Ishikawa (cell line): ENCODE data around the gene MGAT5B.

Experiments used
- CEBPB ChIP-seq: IDR thresholded peaks from 2 replicates; pipeline ENCODE4 v1.6.1; 2012
- CREB1 ChIP-seq: IDR thresholded peaks from 2 replicates; pipeline ENCODE4 v1.6.1; 2012; ENCODE audit warnings: low read depth
- EGR1 ChIP-seq: IDR thresholded peaks from 2 replicates; pipeline ENCODE4 v1.6.1; 2012
- EP300 ChIP-seq: IDR thresholded peaks from 2 replicates; pipeline ENCODE4 v1.6.1; 2012; ENCODE audit warnings: borderline replicate concordance
- FOXM1 ChIP-seq: IDR thresholded peaks from 2 replicates; pipeline ENCODE4 v1.6.1; 2012; ENCODE audit warnings: low read depth, borderline replicate concordance
- NFIC ChIP-seq: IDR thresholded peaks from 2 replicates; pipeline ENCODE4 v1.6.1; 2012
- RAD21 ChIP-seq: IDR thresholded peaks from 2 replicates; pipeline ENCODE4 v1.6.1; 2012; ENCODE audit warnings: low read depth
- TAF1 ChIP-seq: IDR thresholded peaks from 2 replicates; pipeline ENCODE4 v1.6.1; 2012; ENCODE audit warnings: low read depth, mild to moderate bottlenecking
- TCF12 ChIP-seq: IDR thresholded peaks from 2 replicates; pipeline ENCODE4 v1.6.1; 2012; ENCODE audit warnings: low read depth
- TEAD4 ChIP-seq: IDR thresholded peaks from 2 replicates; pipeline ENCODE4 v1.6.1; 2012
- YY1 ChIP-seq: IDR thresholded peaks from 2 replicates; pipeline ENCODE4 v1.6.1; 2012; ENCODE audit warnings: low read depth
- ZBTB7A ChIP-seq: IDR thresholded peaks from 2 replicates; pipeline ENCODE4 v1.6.1; 2012; ENCODE audit warnings: low read depth
- TF ChIP-seq, protein P1 (sequence below): IDR thresholded peaks from 2 replicates; pipeline ENCODE4 v1.6.1; 2012
- TF ChIP-seq, protein P2 (sequence below): IDR thresholded peaks from 2 replicates; pipeline ENCODE4 v1.6.1; 2012
- TF ChIP-seq, protein P3 (sequence below): IDR thresholded peaks from 2 replicates; pipeline ENCODE4 v1.6.1; 2012; ENCODE audit warnings: low read depth, mild to moderate bottlenecking

The MGAT5B gene

DNA sequence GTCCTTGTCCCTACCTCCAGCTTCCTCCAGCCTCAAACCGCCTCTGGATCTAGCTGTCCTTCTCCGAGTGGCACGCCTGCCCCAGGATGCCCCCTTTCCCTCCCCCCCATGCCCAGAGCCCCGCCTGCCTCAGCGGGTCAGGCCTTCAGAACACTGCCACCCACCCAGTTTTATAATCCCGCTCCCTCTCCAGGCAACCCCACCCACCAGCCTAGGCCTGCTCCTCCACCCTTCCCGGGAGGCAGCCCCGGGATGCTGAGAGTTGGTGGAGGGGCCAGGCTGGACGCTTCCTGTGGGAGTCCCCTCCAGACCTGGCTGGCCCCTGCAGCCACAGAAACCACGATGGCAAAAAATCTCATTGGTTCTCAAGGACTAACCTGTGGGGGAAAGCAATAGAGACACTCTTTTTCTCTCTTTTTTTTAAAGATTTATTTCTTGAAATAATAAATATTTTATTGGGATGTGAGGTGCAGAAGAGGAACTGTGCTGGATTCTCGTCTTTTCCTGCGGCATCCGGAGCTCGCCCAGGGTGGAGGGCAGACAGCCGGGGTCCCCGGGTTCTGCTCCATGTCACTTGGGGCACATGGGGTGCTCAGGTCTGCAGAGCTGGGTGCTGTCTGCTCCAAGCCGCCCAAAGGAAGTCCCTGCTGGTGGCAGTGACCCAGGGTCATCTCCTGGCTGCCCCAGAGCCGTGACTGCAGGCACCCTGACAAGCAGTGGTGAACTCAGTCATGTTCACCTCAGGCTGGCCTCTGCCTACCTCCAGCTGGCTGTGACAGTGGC is 81.9 kb downstream of the MGAT5B start:
- TF ChIP-seq, protein P1, sequence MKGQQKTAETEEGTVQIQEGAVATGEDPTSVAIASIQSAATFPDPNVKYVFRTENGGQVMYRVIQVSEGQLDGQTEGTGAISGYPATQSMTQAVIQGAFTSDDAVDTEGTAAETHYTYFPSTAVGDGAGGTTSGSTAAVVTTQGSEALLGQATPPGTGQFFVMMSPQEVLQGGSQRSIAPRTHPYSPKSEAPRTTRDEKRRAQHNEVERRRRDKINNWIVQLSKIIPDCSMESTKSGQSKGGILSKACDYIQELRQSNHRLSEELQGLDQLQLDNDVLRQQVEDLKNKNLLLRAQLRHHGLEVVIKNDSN, result no peak
- TF ChIP-seq, protein P2, sequence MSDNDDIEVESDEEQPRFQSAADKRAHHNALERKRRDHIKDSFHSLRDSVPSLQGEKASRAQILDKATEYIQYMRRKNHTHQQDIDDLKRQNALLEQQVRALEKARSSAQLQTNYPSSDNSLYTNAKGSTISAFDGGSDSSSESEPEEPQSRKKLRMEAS, result no peak
- TF ChIP-seq FOXM1, result no peak
- no peak for TF ChIP-seq TCF12
- TF ChIP-seq EP300, result no peak
- no peak for TF ChIP-seq NFIC
- TF ChIP-seq TAF1, result no peak
- no peak for TF ChIP-seq ZBTB7A
- no peak for TF ChIP-seq CEBPB
- no peak for TF ChIP-seq EGR1
- no peak for TF ChIP-seq CREB1
- TF ChIP-seq RAD21, result no peak
- TF ChIP-seq YY1, result no peak
- TF ChIP-seq, protein P3, sequence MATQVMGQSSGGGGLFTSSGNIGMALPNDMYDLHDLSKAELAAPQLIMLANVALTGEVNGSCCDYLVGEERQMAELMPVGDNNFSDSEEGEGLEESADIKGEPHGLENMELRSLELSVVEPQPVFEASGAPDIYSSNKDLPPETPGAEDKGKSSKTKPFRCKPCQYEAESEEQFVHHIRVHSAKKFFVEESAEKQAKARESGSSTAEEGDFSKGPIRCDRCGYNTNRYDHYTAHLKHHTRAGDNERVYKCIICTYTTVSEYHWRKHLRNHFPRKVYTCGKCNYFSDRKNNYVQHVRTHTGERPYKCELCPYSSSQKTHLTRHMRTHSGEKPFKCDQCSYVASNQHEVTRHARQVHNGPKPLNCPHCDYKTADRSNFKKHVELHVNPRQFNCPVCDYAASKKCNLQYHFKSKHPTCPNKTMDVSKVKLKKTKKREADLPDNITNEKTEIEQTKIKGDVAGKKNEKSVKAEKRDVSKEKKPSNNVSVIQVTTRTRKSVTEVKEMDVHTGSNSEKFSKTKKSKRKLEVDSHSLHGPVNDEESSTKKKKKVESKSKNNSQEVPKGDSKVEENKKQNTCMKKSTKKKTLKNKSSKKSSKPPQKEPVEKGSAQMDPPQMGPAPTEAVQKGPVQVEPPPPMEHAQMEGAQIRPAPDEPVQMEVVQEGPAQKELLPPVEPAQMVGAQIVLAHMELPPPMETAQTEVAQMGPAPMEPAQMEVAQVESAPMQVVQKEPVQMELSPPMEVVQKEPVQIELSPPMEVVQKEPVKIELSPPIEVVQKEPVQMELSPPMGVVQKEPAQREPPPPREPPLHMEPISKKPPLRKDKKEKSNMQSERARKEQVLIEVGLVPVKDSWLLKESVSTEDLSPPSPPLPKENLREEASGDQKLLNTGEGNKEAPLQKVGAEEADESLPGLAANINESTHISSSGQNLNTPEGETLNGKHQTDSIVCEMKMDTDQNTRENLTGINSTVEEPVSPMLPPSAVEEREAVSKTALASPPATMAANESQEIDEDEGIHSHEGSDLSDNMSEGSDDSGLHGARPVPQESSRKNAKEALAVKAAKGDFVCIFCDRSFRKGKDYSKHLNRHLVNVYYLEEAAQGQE, result no peak
- TF ChIP-seq TEAD4, result no peak

DNA sequence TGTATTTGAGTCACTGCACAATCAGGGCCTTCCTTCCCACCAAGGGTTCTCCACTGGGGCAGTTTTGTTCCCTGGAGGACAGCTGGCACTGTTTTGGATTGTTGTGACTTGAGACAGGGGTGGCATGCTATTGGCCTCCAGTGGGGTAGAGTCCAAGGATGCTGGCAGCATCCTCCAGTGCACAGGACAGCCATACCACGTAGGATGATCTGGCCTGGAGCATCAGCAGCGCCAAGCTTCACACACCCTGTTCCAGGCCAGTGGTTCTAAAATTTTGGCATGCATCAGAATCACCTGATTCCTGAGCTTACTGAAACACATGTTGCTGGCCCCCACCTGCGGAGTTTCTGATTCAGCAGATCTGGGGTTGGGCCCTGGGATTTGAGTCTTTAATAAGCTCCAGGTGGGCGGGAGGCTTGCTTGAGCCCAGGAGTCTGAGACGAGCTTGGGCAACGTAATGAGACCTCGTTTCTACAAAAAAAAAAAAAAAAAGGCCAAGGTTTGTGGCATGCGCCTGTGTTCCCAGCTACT is 83.2 kb downstream of the MGAT5B start:
- no peak for TF ChIP-seq RAD21
- no peak for TF ChIP-seq EGR1
- TF ChIP-seq YY1, result no peak
- no peak for TF ChIP-seq TAF1
- no peak for TF ChIP-seq CEBPB
- no peak for TF ChIP-seq CREB1
- TF ChIP-seq, protein P1, result no peak
- TF ChIP-seq TEAD4, result no peak
- TF ChIP-seq, protein P3, result no peak

DNA sequence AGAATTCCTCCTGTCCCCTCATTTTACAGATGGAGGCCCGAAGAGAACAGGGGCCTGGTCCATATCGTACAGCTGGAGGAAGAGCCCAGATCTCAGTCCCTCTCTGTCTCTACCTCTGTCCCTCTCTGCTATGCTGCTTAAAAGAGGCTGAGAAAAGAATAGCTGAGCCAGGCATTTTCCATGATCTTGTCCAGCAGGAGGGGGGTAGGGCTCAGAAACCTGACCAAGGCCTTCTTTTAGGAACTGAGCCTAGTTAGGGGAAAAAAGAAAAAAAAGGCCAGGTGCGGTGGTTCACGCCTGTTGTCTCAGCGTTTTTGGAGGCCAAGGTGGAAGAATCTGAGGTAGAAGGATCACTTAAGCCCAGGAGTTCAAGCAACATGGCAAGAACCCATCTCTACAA is 84.2 kb downstream of the MGAT5B start:
- TF ChIP-seq TAF1, result no peak
- no peak for TF ChIP-seq NFIC
- no peak for TF ChIP-seq ZBTB7A
- no peak for TF ChIP-seq CREB1
- TF ChIP-seq, protein P1, result no peak
- TF ChIP-seq, protein P3, result no peak
- TF ChIP-seq TEAD4, result no peak
- TF ChIP-seq, protein P2, result no peak
- TF ChIP-seq TCF12, result no peak

DNA sequence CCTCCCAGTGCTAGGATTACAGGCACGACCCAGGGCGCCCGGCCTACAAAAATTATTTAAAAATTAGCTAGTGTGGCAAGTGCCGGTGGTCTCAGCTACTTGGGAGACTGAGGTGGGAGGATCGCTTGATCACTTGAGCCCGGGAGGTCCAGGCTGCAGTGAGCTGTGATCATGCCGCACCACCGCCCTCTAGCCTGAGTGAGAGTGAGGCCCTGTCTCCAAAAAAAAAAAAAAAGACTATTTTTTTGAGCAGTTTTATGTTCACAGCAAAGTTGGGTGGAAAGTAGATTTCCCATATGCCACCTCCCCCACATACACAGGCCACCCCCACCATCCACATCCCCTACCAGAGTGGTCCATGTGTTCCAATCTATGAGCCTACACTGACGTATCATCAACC is 84.9 kb downstream of the MGAT5B start:
- no peak for TF ChIP-seq ZBTB7A
- no peak for TF ChIP-seq TEAD4
- no peak for TF ChIP-seq YY1
- no peak for TF ChIP-seq FOXM1
- TF ChIP-seq CEBPB, result no peak
- TF ChIP-seq, protein P1, result no peak
- no peak for TF ChIP-seq EGR1
- TF ChIP-seq EP300, result no peak
- no peak for TF ChIP-seq TAF1
- no peak for TF ChIP-seq RAD21
- TF ChIP-seq CREB1, result no peak
- TF ChIP-seq, protein P3, result no peak
- no peak for TF ChIP-seq NFIC
- TF ChIP-seq, protein P2, result no peak
